ENCODE data around the gene RNU1-2.
"Not testable (repeated sequence)": the region's sequence is repeated elsewhere in the genome, so short reads cannot be mapped to it uniquely, and the experiment has no call there.

Gene RNU1-2

DNA sequence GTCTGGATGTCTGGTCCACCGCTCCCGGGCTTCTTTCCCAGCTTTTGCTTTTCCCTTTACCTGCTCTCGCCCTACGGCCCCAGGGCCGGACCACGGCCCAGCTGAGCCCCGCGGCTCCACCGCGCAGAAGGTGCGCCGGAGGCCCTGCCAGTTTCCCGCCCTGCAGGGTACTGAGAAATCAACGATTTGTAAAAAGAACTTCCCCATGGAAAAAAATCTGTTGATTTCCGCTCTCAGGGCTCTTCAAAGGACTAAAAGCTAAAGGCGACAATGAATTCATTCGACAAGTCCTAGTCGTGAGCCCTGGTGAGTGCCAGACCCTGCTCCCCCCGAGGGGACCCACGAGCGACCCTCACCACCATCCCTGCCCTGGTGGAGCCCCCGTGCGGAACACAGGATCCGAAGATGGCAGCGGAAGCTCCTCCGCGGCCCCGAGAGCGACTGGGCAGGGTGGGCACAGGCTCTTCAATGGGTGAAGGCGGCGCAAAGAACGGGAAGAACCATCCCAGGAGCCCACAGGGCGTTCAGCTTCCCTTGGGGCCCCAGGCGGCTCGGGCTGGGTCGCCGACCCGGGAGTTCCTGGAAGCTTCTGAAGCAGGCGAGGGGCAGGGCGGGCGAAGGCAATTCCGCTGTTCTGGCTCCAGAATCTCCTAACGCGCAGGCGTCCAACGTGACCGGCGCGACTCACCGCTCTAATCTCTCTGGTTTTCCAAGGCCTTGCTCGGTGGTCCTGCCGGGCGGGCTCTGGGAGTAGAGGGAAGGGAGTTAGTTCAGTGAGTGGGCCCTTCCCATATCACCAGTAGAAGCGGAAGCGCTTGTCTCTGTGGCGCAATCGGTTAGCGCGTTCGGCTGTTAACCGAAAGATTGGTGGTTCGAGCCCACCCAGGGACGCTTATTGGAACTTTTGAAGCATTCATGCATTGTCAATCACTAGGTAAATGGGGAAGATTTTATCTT lies 6.6 kb upstream of the RNU1-2 start:
- DNase-seq (ENCODE audit: low spot score) = peak; percentile 59

GRCh38 chr1:16890539-16891021 lies 5.2 kb upstream of the RNU1-2 start:
- DNase-seq (ENCODE audit: low spot score) = not testable (repeated sequence)

DNA sequence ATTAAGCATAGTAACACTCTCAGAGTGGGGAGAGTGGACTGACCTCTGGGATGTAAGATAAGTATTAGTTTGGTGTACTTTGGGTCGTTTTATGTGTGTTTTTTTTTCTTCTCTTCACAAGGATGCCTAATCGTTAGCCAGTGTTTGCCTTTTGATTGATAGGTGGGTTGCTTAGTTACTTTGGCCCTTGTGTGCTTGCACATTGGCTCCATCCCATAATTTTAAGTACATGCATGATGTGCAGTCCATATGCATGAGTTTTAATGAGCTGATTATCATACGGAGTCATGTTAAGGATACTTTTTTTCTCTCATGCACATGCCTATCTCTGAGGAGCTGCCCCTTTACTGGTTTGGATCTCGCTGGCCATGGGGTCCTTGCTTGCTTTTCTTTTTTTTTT lies 4.7 kb upstream of the RNU1-2 start:
- DNase-seq (ENCODE audit: low spot score) = not testable (repeated sequence)

DNA sequence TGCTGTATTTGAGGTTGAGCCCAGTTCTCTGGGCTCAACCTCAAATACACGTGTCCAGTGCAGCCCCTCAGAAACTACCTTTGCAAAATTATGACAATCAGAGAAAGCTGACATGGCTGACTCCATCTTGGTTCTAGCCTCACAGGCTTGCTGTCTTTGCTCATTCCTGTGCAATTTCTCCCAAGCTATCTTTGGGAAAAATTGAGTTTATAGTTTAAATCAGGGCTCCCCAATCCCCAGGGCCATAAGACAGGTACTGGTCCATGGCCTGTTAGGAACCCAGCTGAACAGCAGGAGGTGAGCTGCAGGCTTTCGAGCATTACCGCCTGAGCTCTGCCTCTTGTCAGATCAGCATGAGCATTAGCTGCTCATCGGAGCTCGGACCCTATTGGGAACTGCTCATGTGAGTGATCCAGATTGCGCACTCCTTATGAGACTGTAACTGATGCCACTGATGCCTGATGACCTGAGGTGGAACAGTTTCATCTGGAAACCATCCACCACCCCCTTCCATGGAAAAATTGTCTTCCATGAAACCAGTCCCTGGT lies 2.7 kb upstream of the RNU1-2 start:
- not testable (repeated sequence) for DNase-seq (ENCODE audit: low spot score)

- not testable (repeated sequence) for DNase-seq (ENCODE audit: low spot score)
These were observed 2.0 kb upstream of the RNU1-2 start for GRCh38 chr1:16893796-16894195.

DNA sequence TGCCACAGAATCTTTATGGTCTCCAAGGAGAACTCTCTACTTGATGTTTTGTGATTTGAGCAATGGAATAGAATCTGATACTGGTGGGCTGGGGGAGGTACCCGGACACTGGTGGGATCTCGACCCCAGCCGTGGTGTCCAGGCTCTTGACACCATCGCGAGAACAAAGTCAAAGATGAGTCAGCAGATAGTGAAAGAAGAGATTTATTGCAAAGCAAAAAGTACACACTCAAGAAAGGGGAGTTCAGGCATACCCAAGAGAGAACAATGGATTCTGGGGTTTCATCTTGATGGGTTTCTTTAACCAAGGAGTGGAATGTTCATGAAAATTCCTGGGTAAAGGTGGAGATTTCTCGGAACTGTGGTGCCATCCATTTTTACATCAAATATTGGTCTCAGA lies 1.4 kb upstream of the RNU1-2 start:
- not testable (repeated sequence) for DNase-seq (ENCODE audit: low spot score)

GRCh38 chr1:16895233-16895597 lies 565 bp upstream of the RNU1-2 start:
- not testable (repeated sequence) for DNase-seq (ENCODE audit: low spot score)

DNA sequence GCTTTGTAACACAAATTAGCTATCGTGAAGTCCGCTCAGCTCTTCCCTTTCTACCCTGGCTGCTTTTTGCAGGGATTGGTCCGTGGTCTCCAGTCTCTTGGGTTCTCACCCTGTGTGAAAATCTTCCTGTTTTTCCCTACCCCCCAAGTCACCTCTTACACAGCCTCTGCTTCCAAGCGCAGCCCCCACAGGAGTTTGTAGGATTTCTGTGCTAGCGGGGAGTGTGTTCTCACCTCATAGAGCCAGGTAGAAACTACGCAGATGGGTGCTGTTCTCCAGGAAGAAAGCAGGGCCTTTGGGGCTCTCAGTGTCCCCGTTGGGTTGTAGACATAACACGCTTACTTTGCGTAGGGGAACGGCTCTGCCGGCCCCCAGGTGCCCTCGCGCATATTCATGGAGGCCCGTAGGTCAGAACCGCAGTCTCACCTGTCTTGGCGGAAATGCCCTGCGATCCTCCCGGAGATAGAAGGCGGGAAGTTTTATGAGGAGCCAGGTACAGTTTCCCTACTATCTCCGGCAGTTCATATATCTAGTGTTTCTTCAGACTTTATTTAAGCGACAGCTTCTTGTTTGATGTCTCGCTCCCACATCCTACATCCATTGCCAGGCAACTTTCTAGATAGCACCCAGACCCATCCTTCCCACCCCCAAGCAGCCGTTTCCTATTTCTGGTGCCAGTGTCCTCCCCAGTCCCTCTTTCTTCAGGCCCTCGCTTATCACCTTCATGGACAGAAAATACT lies 706 bp downstream of the RNU1-2 start:
- peak; percentile 69 for DNase-seq (ENCODE audit: low spot score)

DNA sequence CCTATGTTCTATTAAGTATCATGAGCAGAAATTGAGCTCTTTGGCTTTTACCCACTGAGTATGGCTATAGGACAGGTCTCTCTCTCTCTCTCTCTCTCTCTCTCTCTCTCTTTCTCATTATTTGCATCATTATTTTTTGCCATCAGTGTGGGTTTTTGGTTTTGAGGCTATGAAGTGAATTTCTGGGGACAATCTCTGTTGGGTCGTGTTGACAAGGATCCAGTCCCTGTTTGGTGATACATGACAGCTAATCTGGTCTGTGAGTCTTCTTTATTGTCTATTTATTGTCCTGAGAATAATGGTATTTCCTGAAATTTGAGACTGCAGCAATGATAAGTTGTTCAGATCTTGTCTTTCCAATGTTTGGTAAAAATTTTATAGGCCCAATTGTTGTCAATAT lies 1.9 kb downstream of the RNU1-2 start:
- not testable (repeated sequence) for DNase-seq (ENCODE audit: low spot score)

DNA sequence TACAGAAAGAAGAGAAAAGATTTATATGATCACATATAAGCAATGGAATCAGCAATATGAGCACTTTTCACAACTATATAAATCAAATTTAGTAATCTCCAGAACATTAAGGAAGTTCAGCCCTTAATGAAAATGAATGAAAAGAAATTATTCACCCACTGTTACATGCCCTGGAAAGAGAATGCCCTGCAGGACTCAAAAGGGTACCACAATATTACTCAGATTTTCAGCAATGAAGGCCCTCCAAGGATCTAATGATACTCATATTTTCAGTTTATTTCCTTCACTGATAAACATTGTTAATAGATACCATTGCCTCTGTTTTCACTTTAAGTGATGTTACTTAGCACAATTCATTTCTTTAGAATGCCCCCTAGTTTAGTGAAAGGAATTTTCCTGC lies 2.5 kb downstream of the RNU1-2 start:
- DNase-seq (ENCODE audit: low spot score) = not testable (repeated sequence)

DNA sequence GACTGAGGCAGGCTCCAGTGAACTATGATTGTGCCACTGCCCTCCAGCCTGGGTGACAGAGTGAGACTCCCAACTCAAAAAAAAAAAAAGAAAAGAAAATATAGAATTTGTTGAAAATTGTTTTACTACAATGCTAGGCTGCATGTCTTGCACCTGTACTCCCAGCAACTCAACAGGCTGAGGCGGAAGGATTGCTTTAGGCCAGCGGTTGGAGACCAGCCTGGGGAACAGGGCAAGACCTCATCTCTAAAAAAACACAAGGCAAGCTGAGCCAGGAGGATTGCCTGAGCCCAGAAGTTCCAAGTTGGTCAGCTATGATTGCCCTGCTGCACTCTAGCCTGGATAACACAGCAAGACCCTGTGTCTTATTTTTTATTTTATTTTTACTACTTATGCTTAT lies 3.2 kb downstream of the RNU1-2 start:
- not testable (repeated sequence) for DNase-seq (ENCODE audit: low spot score)

- no peak for DNase-seq (ENCODE audit: low spot score)
These were observed 5.0 kb downstream of the RNU1-2 start for GRCh38 chr1:16900751-16901150.

DNA sequence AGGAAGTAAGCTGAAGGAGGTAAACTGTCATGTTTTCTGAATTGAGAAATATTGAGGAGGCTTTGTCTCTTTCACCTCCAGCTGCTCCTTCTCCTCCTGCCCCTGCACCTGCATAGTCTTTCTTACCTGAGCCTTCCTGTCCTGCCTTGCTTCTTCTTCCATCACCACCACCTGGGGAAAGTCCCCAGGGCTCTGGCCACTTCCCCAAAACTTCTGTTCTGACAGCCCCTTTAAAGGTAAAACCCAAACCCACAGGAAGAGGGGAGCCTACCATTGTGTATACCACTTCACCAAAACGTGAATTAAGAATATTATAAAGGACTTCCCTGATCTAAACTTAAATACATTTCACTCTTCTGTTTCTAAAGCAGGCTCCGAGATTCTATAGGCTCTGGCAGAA lies 5.6 kb downstream of the RNU1-2 start:
- not testable (repeated sequence) for DNase-seq (ENCODE audit: low spot score)

- no peak for DNase-seq (ENCODE audit: low spot score)
These were observed 7.3 kb downstream of the RNU1-2 start for GRCh38 chr1:16903054-16903453.

GRCh38 chr1:16903458-16903796 lies 7.6 kb downstream of the RNU1-2 start:
- no peak for DNase-seq (ENCODE audit: low spot score)

DNA sequence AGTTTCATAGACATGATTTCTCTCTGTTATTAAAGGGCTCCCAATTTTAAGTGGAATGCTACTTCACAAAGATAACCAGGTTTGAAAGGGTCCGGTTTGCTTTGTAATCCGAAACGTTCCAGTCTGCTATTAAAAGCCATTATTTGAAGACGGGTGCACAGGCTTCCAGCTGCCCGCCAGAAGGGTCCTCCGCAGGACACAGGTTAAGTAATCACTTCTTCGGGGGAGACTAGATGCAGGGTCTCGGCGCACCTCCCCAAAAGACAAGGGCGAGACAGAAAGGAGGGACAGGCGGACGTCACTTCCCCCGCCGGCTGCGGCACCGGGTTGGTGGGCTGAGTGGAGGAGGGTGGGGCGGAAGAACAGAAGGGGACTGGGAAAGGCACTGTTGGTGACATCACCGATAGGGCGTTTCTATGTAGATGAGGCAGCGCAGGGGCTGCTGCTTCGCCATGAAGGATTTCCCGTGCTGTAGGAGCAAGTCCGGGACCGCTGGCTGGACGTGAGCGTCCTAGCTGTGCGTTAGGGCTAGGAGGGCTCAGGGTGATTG lies 8.9 kb downstream of the RNU1-2 start:
- DNase-seq (ENCODE audit: low spot score) = peak; percentile 99

GRCh38 chr1:16905110-16905867 lies 9.5 kb downstream of the RNU1-2 start:
- peak; percentile 37 for DNase-seq (ENCODE audit: low spot score)

GRCh38 chr1:16905868-16906702 lies 10.3 kb downstream of the RNU1-2 start:
- no peak for DNase-seq (ENCODE audit: low spot score)

- DNase-seq (ENCODE audit: low spot score) = no peak
These were observed 11.1 kb downstream of the RNU1-2 start for GRCh38 chr1:16906873-16907272.

GRCh38 chr1:16907870-16908758 lies 12.3 kb downstream of the RNU1-2 start:
- DNase-seq (ENCODE audit: low spot score) = no peak

Data from CD4-positive, alpha-beta T cell treated with Interleukin-2 at 100 ng/mL for 4 hours (primary cell).